Mesodermal cell (in vitro differentiated cells): ENCODE data around the gene GNAL.

Experiments
- H3K27ac ChIP-seq: 2 replicates; pipeline ENCODE4 v1.7.0; 2013; ENCODE audit warnings: mild to moderate bottlenecking, low read depth, low read length, moderate library complexity; ENCODE audit not compliant: severe bottlenecking
- H3K36me3 ChIP-seq: 2 replicates; pipeline ENCODE4 v1.7.1; 2013; ENCODE audit warnings: mild to moderate bottlenecking, low read length, moderate library complexity; ENCODE audit not compliant: control insufficient read depth, insufficient read depth
- H3K4me1 ChIP-seq: one replicate; pipeline ENCODE4 v1.7.1; 2013; ENCODE audit warnings: mild to moderate bottlenecking, low read length; ENCODE audit not compliant: insufficient read depth, control insufficient read depth, poor library complexity, severe bottlenecking
- H3K4me3 ChIP-seq: 2 replicates; pipeline ENCODE4 v1.7.0; 2013; ENCODE audit warnings: low read length, control low read depth, mild to moderate bottlenecking; ENCODE audit not compliant: insufficient read depth, poor library complexity, severe bottlenecking; ENCODE audit errors: extremely low read depth
- H3K9me3 ChIP-seq: 2 replicates; pipeline ENCODE4 v1.7.1; 2013; ENCODE audit warnings: mild to moderate bottlenecking, low read length, moderate library complexity; ENCODE audit not compliant: control insufficient read depth
- WGBS, 2 experiments: methylation state at CpG; one replicate each; pipeline ENCODE4 v1.1.5; 2013; ENCODE audit warnings: missing lambda C conversion rate in 2 of 2; ENCODE audit not compliant: insufficient coverage in 2 of 2; 5-methylcytosine and 5-hydroxymethylcytosine counted together

Gene GNAL

GRCh38 chr18:11872479-11873136 lies 183.5 kb downstream of the GNAL start:
- WGBS, 2 experiments, result 80 to 88% methylated on average over 10 to 12 of the region's 13 CpGs
- no peaks in the 10 kb centered on the region for H3K4me1 ChIP-seq

GRCh38 chr18:11873670-11874340 lies 184.7 kb downstream of the GNAL start:
- 84 to 88% methylated on average over 14 to 15 of the region's 15 CpGs for WGBS, 2 experiments
- Histone ChIP-seq H3K4me3 (no peak overlapping the region), H3K9me3 (no peaks in the 10 kb centered on the region), H3K4me1 (no peaks in the 10 kb centered on the region), H3K27ac (no peak overlapping the region), H3K36me3 (peaks cover 6% of the 10 kb centered on the region)

More at GRCh38 chr18:11872479-11873136, 183.5 kb downstream of the GNAL start:
- Histone ChIP-seq H3K36me3 (peaks cover 6% of the 10 kb centered on the region), H3K4me3 (no peak overlapping the region), H3K9me3 (no peaks in the 10 kb centered on the region), H3K27ac (no peak overlapping the region)

GRCh38 chr18:11874676-11875075 lies 185.6 kb downstream of the GNAL start:
- Histone ChIP-seq H3K27ac (no peak overlapping the region), H3K9me3 (no peaks in the 10 kb centered on the region), H3K36me3 (peaks cover 6% of the 10 kb centered on the region), H3K4me1 (no peaks in the 10 kb centered on the region), H3K4me3 (no peak overlapping the region)
- WGBS, 2 experiments, result 96 to 98% methylated on average over 4 to 7 of the region's 8 CpGs

- H3K27ac ChIP-seq, result no peak overlapping the region
- peaks cover 6% of the 10 kb centered on the region for H3K36me3 ChIP-seq
- WGBS, 2 experiments, result 96 to 98% methylated on average over 10 of the region's 10 CpGs
- H3K4me1 ChIP-seq, result no peaks in the 10 kb centered on the region
- H3K9me3 ChIP-seq, result no peaks in the 10 kb centered on the region
- no peak overlapping the region for H3K4me3 ChIP-seq
Measured at GRCh38 chr18:11877497-11878135, 188.6 kb downstream of the GNAL start.

GRCh38 chr18:11880586-11881304 lies 191.7 kb downstream of the GNAL start:
- H3K36me3 ChIP-seq, result peaks cover 21% of the 10 kb centered on the region
- no peaks in the 10 kb centered on the region for H3K4me1 ChIP-seq
- no peak overlapping the region for H3K4me3 ChIP-seq
- H3K27ac ChIP-seq, result no peak overlapping the region
- no peaks in the 10 kb centered on the region for H3K9me3 ChIP-seq
- WGBS, 2 experiments, result 94 to 95% methylated on average over 25 to 27 of the region's 30 CpGs

GRCh38 chr18:11882636-11883035 lies 193.6 kb downstream of the GNAL start:
- H3K36me3 ChIP-seq, result peaks cover 27% of the 10 kb centered on the region
- 100% methylated on average over 1 of the region's 4 CpGs; no CpG with 5 or more reads in 1 of the 2 experiments for WGBS, 2 experiments
- no peaks in the 10 kb centered on the region for H3K4me1 ChIP-seq
- no peak overlapping the region for H3K4me3 ChIP-seq
- no peak overlapping the region for H3K27ac ChIP-seq
- no peaks in the 10 kb centered on the region for H3K9me3 ChIP-seq

- Histone ChIP-seq H3K9me3 (no peaks in the 10 kb centered on the region), H3K4me1 (no peaks in the 10 kb centered on the region), H3K36me3 (peaks cover 27% of the 10 kb centered on the region), H3K27ac (no peak overlapping the region), H3K4me3 (no peak overlapping the region)
- WGBS, 2 experiments, result 80% methylated on average over 1 of the region's 1 CpG; no CpG with 5 or more reads in 1 of the 2 experiments
Measured at GRCh38 chr18:11883153-11883552, 194.1 kb downstream of the GNAL start.

- Histone ChIP-seq H3K36me3 (peaks cover 30% of the 10 kb centered on the region), H3K4me3 (no peak overlapping the region), H3K27ac (no peak overlapping the region), H3K4me1 (no peaks in the 10 kb centered on the region), H3K9me3 (no peaks in the 10 kb centered on the region)
- WGBS, 2 experiments, result 93 to 98% methylated on average over 7 to 8 of the region's 12 CpGs
Measured at GRCh38 chr18:11884396-11885030, 195.4 kb downstream of the GNAL start.

- Histone ChIP-seq H3K9me3 (no peaks in the 10 kb centered on the region), H3K4me3 (no peak overlapping the region), H3K27ac (no peak overlapping the region), H3K36me3 (peaks cover 37% of the 10 kb centered on the region), H3K4me1 (no peaks in the 10 kb centered on the region)
- 93 to 94% methylated on average over 14 to 16 of the region's 22 CpGs for WGBS, 2 experiments
Measured at GRCh38 chr18:11885278-11885947, 196.3 kb downstream of the GNAL start.
